ENCODE results near the gene SNN. TPM values are rescaled to one million over a fixed set of nuclear protein-coding genes. Genes with fewer than 3 reads are reported as not detected.

SNN gene
- total RNA-seq, 1 experiment from 2014 or later = 65.2 TPM

DNA sequence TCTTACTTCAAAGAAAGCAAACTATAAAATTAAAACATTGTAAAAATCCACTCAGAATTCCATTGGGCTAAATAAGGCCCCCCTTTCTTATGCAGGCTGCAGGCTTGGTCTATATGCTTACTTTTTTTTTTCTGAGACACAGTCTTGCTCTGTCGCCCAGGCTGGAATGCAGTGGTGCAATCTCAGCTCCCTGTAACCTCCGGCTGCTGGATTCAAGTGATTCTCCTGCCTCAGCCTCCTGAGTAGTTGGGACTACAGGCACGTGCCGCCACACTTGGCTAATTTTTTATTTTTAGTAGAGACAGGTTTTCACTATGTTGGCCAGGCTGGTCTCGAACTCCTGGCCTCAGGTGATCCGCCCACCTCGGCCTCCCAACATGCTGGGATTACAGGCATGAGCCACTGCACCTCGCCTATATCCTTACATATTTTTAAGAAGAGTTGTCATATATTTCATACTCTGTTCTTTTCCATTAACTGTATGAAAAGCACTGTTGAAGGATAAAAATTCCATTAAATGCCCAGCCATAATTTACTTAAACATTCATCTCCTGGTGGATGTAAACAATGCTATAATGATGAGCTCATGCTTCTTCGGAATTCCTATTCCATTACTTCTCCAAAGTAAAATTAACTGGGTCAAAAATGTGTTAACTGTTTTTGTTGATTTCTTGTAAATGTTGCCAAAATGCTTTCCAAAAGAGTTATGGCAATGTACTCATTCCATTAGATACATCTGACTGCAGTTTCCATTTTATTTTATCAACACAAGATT is 17.8 kb downstream of the SNN start:
- DNase-seq (ENCODE audit: low spot score) (no peak), ATAC-seq (no peak)
- ChIA-PET CTCF (interaction anchor here (1.3 to 1.5 kb wide), 2 partner anchors 28 to 111 kb away, joined by 3 read pairs; partner anchors contain the start of gene ZC3H7A), POLR2A (no interaction called here)
- H3K27ac Mint-ChIP-seq = no peak overlapping the region
- peaks cover 18% of the 10 kb centered on the region for H3K4me1 Mint-ChIP-seq
- H3K4me3 Mint-ChIP-seq = no peak overlapping the region
- no peaks in the 10 kb centered on the region for H3K9me3 Mint-ChIP-seq
- H3K27me3 Mint-ChIP-seq (ENCODE audit: low read depth) = no peaks in the 10 kb centered on the region
- H3K36me3 Mint-ChIP-seq = peaks cover 23% of the 10 kb centered on the region
- TF ChIP-seq CREM (CRISPR knock-in tag; IDR thresholded peaks at IDR 0.05) (no peak), ZNF263 (CRISPR knock-in tag; IDR thresholded peaks at IDR 0.05; ENCODE audit: low read depth) (no peak), TEAD4 (CRISPR knock-in tag; IDR thresholded peaks at IDR 0.05) (no peak), SP1 (CRISPR knock-in tag; conservative IDR thresholded peaks at IDR 0.05) (no peak), FOXJ3 (CRISPR knock-in tag; IDR thresholded peaks at IDR 0.05; ENCODE audit: borderline replicate concordance) (no peak), NR1H2 (CRISPR knock-in tag; IDR thresholded peaks at IDR 0.05) (no peak), ETV6 (CRISPR knock-in tag; IDR thresholded peaks at IDR 0.05) (no peak)
- TF ChIP-seq, protein P1, sequence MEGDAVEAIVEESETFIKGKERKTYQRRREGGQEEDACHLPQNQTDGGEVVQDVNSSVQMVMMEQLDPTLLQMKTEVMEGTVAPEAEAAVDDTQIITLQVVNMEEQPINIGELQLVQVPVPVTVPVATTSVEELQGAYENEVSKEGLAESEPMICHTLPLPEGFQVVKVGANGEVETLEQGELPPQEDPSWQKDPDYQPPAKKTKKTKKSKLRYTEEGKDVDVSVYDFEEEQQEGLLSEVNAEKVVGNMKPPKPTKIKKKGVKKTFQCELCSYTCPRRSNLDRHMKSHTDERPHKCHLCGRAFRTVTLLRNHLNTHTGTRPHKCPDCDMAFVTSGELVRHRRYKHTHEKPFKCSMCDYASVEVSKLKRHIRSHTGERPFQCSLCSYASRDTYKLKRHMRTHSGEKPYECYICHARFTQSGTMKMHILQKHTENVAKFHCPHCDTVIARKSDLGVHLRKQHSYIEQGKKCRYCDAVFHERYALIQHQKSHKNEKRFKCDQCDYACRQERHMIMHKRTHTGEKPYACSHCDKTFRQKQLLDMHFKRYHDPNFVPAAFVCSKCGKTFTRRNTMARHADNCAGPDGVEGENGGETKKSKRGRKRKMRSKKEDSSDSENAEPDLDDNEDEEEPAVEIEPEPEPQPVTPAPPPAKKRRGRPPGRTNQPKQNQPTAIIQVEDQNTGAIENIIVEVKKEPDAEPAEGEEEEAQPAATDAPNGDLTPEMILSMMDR (IDR thresholded peaks at IDR 0.05) = no peak
- TF ChIP-seq, protein P2, sequence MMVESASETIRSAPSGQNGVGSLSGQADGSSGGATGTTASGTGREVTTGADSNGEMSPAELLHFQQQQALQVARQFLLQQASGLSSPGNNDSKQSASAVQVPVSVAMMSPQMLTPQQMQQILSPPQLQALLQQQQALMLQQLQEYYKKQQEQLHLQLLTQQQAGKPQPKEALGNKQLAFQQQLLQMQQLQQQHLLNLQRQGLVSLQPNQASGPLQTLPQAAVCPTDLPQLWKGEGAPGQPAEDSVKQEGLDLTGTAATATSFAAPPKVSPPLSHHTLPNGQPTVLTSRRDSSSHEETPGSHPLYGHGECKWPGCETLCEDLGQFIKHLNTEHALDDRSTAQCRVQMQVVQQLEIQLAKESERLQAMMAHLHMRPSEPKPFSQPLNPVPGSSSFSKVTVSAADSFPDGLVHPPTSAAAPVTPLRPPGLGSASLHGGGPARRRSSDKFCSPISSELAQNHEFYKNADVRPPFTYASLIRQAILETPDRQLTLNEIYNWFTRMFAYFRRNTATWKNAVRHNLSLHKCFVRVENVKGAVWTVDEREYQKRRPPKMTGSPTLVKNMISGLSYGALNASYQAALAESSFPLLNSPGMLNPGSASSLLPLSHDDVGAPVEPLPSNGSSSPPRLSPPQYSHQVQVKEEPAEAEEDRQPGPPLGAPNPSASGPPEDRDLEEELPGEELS (CRISPR knock-in tag; IDR thresholded peaks at IDR 0.05) = no peak
- TF ChIP-seq, protein P3, sequence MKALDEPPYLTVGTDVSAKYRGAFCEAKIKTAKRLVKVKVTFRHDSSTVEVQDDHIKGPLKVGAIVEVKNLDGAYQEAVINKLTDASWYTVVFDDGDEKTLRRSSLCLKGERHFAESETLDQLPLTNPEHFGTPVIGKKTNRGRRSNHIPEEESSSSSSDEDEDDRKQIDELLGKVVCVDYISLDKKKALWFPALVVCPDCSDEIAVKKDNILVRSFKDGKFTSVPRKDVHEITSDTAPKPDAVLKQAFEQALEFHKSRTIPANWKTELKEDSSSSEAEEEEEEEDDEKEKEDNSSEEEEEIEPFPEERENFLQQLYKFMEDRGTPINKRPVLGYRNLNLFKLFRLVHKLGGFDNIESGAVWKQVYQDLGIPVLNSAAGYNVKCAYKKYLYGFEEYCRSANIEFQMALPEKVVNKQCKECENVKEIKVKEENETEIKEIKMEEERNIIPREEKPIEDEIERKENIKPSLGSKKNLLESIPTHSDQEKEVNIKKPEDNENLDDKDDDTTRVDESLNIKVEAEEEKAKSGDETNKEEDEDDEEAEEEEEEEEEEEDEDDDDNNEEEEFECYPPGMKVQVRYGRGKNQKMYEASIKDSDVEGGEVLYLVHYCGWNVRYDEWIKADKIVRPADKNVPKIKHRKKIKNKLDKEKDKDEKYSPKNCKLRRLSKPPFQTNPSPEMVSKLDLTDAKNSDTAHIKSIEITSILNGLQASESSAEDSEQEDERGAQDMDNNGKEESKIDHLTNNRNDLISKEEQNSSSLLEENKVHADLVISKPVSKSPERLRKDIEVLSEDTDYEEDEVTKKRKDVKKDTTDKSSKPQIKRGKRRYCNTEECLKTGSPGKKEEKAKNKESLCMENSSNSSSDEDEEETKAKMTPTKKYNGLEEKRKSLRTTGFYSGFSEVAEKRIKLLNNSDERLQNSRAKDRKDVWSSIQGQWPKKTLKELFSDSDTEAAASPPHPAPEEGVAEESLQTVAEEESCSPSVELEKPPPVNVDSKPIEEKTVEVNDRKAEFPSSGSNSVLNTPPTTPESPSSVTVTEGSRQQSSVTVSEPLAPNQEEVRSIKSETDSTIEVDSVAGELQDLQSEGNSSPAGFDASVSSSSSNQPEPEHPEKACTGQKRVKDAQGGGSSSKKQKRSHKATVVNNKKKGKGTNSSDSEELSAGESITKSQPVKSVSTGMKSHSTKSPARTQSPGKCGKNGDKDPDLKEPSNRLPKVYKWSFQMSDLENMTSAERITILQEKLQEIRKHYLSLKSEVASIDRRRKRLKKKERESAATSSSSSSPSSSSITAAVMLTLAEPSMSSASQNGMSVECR (CRISPR knock-in tag; IDR thresholded peaks at IDR 0.05; ENCODE audit: borderline replicate concordance) = no peak

DNA sequence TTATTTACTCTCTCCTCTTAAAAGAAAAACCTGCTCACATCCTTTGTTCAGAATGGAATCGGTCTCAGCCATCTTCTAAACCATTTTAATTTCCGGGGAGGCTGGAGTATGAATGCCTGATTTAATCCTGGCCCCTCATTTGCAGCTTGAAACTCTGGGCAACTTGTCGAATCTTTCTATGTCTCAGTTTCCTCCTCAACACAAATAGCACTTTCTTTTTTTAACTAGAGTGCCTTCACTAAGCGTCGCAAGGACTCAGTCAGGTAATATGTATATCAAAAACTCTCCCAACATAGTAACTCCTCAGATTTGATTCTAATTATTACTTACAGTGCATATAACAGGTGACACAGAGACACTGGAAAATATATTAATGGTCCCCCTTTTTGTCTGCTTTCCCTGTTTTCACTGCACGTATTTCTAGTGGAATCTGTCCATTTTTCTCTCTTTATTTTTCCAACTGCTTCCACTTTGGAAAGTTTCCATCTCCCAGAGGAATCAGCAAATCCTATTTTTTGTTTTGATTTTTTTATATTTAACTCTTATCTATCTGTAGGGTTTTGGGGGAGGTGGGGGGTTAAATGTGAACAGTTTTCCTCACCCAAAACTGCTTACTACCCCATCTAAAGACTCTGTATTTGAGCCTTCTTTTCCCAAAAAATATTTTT is 18.6 kb downstream of the SNN start:
- Mint-ChIP-seq H3K9me3 (no peaks in the 10 kb centered on the region), H3K4me1 (peaks cover 14% of the 10 kb centered on the region), H3K4me3 (no peak overlapping the region), H3K27ac (no peak overlapping the region), H3K36me3 (peaks cover 32% of the 10 kb centered on the region), H3K27me3 (ENCODE audit: low read depth) (no peaks in the 10 kb centered on the region)
- DNase-seq (ENCODE audit: low spot score) (no peak), ATAC-seq (no peak)
- CTCF ChIA-PET = interaction anchor here (1.3 kb wide), 1 partner anchor 111 kb away, joined by 3 read pairs; the partner anchor contains the start of gene ZC3H7A
- POLR2A ChIA-PET = no interaction called here
- TF ChIP-seq, protein P4, sequence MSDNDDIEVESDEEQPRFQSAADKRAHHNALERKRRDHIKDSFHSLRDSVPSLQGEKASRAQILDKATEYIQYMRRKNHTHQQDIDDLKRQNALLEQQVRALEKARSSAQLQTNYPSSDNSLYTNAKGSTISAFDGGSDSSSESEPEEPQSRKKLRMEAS (CRISPR knock-in tag; IDR thresholded peaks at IDR 0.05) = no peak
- TF ChIP-seq, protein P1 (IDR thresholded peaks at IDR 0.05) = no peak
- TF ChIP-seq NR1H2 (CRISPR knock-in tag; IDR thresholded peaks at IDR 0.05) = no peak
- TF ChIP-seq, protein P2 (CRISPR knock-in tag; IDR thresholded peaks at IDR 0.05) = no peak
- TF ChIP-seq, protein P5, sequence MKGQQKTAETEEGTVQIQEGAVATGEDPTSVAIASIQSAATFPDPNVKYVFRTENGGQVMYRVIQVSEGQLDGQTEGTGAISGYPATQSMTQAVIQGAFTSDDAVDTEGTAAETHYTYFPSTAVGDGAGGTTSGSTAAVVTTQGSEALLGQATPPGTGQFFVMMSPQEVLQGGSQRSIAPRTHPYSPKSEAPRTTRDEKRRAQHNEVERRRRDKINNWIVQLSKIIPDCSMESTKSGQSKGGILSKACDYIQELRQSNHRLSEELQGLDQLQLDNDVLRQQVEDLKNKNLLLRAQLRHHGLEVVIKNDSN (CRISPR knock-in tag; IDR thresholded peaks at IDR 0.05) = no peak
- TF ChIP-seq TEAD4 (CRISPR knock-in tag; IDR thresholded peaks at IDR 0.05) = no peak
- no peak for TF ChIP-seq RELA (CRISPR knock-in tag; IDR thresholded peaks at IDR 0.05; ENCODE audit: borderline replicate concordance)
- TF ChIP-seq, protein P6, sequence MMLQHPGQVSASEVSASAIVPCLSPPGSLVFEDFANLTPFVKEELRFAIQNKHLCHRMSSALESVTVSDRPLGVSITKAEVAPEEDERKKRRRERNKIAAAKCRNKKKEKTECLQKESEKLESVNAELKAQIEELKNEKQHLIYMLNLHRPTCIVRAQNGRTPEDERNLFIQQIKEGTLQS (CRISPR knock-in tag; conservative IDR thresholded peaks at IDR 0.05) = no peak
- TF ChIP-seq RORB (CRISPR knock-in tag; IDR thresholded peaks at IDR 0.05) = no peak
- TF ChIP-seq, protein P7, sequence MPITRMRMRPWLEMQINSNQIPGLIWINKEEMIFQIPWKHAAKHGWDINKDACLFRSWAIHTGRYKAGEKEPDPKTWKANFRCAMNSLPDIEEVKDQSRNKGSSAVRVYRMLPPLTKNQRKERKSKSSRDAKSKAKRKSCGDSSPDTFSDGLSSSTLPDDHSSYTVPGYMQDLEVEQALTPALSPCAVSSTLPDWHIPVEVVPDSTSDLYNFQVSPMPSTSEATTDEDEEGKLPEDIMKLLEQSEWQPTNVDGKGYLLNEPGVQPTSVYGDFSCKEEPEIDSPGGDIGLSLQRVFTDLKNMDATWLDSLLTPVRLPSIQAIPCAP (CRISPR knock-in tag; IDR thresholded peaks at IDR 0.05) = no peak
